HG03139 (cell line): ENCODE results near the gene ZBTB4.
"Not testable (repeated sequence)": the region's sequence is repeated elsewhere in the genome, so short reads cannot be mapped to it uniquely, and the experiment has no call there.

ENCODE experiments used
- ATAC-seq: cut with Tn5 transposase; IDR thresholded peaks from one replicate; pipeline ENCODE4 v1.9.1; 2021; ENCODE audit not compliant: unreplicated experiment

The ZBTB4 gene

DNA sequence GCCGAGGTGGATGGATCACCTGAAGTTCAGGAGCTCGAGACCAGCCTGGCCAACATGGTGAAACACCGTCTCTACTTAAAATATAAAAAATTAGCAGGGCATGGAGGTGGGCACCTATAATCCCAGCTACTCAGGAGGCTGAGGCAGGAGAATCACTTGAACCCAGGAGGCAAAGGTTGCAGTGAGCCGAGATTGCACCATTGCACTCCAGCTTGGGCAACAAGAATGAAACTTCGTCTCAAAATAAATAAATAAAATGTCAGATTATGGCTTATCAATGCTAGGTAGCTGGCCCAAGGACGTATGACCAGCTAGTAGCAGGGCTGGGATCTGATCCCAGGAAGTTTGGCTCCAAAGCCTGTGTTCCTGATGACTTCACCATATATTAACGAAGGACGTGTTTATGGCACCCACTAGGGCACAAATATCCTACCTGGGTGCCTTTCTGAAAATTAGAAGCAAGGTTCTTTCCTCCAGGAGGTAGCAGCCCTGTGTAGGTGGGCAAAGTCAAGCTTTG is 8.9 kb downstream of the ZBTB4 start:
- not testable (repeated sequence) for ATAC-seq

DNA sequence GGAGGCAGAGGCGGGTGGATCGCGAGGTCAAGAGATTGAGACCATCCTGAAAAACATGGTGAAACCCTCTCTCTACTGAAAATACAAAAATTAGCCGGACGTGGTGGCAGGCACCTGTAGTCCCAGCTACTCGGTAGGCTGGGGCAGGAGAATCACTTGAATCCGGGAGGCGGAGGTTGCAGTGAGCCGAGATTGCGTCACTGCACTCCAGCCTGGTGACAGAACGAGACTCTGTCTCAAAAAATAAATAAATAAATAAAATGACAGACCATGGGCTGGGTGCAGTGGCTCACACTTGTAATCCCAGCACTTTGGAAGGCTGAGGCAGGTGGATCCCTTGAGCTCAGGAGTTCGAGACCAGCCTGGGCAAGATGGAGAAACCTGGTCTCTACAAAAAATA is 9.6 kb downstream of the ZBTB4 start:
- not testable (repeated sequence) for ATAC-seq

DNA sequence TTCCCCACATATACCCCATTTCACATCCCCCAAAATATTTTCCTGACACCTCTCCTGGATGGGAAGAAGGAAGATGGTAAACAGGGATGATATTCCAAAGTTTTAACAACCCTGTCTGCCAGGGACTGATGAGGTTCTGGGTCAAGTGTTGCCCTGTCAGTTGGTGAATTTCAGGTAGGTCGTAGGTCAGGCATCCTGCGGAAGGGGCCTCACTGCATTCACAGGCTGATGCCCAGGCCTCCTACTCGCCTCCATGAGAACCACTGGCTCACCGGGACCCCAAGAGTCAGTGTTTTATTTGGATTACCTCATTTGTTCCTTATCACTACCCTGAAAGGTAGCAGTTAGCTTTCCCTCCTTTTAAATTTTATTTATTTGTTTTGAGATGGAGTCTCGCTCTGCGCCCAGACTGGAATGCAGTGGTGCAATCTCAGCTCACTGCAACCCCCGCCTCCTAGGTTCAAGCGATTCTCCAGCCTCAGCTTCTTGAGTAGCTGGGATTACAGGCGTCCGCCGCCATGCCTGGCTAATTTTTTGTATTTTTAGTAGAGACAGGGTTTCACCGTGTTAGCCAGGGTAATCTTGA is 10.5 kb downstream of the ZBTB4 start:
- no peak for ATAC-seq

DNA sequence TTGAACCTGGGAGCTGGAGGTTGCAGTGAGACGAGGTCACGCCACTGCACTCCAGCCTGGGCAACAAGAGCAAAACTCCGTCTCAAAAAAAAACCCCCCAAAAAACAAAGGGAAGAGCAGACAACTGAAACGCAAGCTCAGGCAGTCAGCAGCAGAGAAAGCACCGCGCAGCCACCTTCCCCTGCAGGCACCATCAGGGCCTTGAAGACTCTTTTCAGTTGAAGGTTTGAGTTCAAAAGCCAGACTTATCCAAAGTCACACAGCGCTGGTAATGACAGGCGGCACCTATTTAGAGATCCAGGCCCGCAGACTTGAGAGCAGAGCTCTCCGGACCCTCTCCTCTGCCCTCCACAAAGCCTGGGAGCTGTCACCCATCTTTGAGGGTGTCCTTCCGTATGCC is 11.1 kb downstream of the ZBTB4 start:
- ATAC-seq, result no peak

GRCh38 chr17:7467498-7467897 is 11.9 kb downstream of the ZBTB4 start:
- no peak for ATAC-seq

- ATAC-seq, result no peak
These were observed 12.6 kb downstream of the ZBTB4 start for GRCh38 chr17:7466639-7467341.

GRCh38 chr17:7466318-7466638 is 13.2 kb downstream of the ZBTB4 start:
- ATAC-seq, result no peak

DNA sequence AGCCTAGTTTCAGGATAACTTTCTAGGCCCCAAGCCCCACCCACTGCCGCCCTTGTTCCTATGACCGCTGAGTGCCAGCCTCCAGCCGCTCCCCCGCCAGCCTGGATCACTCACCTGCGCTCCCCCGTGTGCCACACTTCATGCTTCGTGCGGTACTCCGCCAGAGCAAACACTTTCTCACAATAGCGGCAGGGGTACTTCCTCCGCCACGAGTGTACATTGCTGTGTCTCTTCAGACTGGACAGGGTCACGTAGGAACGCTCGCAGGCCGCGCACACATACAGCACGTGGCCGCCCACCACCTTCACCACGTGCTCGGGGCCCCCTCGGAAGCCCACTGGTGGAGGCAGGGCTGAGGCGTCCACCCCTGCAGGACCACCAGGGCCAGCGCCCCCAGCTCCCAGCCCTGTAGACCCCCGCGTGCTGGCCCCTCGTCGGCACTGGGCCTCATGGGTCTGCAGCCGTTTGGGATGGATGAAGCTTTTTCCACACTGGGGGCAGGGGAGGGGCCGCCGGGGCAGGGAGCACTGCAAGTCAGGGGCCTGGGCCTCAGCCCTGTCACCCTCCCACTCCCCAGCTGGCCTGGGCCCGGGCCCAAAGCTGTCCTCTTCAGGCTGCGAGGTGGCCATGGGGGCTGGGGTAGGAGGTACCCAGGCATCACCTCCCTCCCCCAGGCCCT is 13.7 kb downstream of the ZBTB4 start:
- no peak for ATAC-seq

- ATAC-seq, result no peak
These were observed 15.3 kb downstream of the ZBTB4 start for GRCh38 chr17:7464081-7464480.

GRCh38 chr17:7463372-7463846 is 16.0 kb downstream of the ZBTB4 start:
- no peak for ATAC-seq

GRCh38 chr17:7462474-7463371 is 16.7 kb downstream of the ZBTB4 start:
- ATAC-seq, result no peak

GRCh38 chr17:7460850-7461660 is 18.4 kb downstream of the ZBTB4 start:
- ATAC-seq, result no peak

GRCh38 chr17:7459961-7460545 is 19.4 kb downstream of the ZBTB4 start:
- ATAC-seq, result no peak

DNA sequence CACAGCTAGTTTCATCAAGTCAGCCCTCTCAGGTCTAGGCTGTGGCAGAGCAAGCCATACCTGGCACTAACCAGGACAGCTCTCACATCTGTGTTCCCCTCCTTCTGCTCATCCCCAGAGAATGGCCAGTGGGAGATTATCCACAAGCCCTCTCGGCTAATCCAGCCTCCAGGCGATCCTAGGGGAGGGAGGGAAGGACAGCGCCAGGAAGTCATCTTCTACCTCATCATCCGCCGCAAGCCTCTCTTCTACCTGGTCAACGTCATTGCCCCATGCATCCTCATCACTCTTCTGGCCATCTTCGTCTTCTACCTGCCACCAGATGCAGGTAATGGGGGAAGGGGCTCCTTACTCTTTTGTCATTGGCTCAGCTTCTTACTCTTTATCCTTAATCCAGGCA is 31.0 kb downstream of the ZBTB4 start:
- ATAC-seq, result no peak

DNA sequence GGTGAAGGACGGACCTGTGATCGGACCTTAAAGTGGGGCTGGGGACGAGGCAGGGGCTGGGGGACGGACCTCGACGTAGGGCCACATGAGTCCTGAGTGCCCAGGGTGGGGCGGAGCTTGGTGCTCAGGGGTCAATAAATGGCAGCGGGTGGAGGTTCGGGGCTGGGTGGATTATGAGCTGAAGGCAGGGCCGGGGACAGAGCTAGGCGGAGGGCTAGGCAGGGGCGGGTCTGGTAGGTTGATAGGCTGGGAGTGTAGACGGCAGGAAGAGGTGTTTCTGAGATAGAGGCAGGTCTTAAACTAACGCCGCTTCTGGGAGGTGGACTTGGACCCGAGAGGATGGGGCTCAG is 33.8 kb downstream of the ZBTB4 start:
- no peak for ATAC-seq

DNA sequence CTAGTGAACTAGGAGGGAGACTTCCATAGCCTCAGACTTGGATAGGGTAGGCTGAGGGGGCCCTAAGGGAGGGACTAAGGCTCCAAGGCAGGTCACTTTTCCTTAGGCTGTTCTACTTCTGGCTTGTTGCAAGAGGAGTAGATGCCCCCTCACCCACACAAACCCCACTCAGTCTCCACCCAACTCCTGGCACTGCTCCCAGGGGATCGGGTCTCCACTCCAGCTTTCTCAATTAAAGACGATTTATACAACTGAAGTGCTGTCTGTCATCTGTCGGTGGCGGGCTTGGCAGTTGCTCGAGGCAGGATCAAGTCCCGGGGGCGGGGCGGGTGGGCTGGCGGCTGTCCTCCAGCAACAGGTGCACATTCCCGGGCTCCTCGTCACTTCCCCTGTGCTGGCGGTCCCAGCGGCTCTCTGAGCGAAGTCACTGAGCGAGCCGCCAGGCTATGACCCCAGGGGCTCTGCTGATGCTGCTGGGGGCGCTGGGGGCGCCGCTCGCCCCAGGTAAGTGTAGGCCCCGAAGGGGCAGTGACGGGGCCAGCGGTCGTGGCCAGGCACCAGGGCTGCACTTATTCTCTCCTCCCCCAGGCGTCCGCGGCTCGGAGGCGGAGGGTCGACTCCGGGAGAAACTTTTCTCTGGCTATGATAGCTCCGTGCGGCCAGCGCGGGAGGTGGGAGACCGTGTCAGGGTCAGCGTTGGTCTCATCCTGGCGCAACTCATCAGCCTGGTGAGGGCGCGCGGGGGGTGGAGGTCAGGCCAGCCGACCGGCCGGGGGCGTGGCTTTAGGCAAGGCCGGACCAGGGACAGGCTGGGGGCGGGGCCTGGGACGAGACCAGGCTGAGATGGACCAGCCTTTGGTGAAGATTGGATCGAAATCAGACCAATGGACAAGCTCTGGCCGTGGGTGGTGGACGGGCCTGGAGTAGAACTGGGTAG is 34.5 kb downstream of the ZBTB4 start, which contains the start of gene CHRNB1:
CHRNB1 (plus strand) TSS at position 380 of the 937 bp plus-strand sequence; CDS start at position 447, 67 bp downstream.
- ATAC-seq, result no peak

- ATAC-seq, result no peak
These were observed 35.6 kb downstream of the ZBTB4 start for GRCh38 chr17:7443499-7444485.

- ATAC-seq, result no peak
These were observed 37.3 kb downstream of the ZBTB4 start for GRCh38 chr17:7442142-7442541.
